ENCODE results near the gene RBBP6. TPM values are rescaled to one million over a fixed set of nuclear protein-coding genes. Genes with fewer than 3 reads are reported as not detected.

RBBP6 gene
- total RNA-seq, 1 experiment from 2014 or later: 38.4 TPM

- ATAC-seq (no peak), DNase-seq (no peak)
- H3K4me2 ChIP-seq (ENCODE audit: low read length): no peak overlapping the region
- H4K20me1 ChIP-seq (ENCODE audit: low read length): no peaks in the 10 kb centered on the region
- POLR2A ChIA-PET (ENCODE audit: unreplicated experiment): no interaction called here
- H3K9me3 ChIP-seq (ENCODE audit: low read length): no peaks in the 10 kb centered on the region
- no peak overlapping the region for H2AFZ ChIP-seq (ENCODE audit: low read length)
- BruUV-seq (replicated peaks): no TSS peak
- H3K36me3 ChIP-seq (ENCODE audit: low read depth, low read length): no peaks in the 10 kb centered on the region
- H3K9me2 ChIP-seq (replicated peaks; ENCODE audit: low read length): no peaks in the 10 kb centered on the region
- intact Hi-C loops (cut with micrococcal nuclease): loop anchor here (5.0 kb wide), 1 partner anchor 34 kb away; no protein-coding TSS in a partner anchor
- no peaks in the 10 kb centered on the region for H3K79me2 ChIP-seq (ENCODE audit: low read length)
- H3K27me3 ChIP-seq (ENCODE audit: low read length): no peaks in the 10 kb centered on the region
- peaks cover 21% of the 10 kb centered on the region for H3K4me1 ChIP-seq (ENCODE audit: insufficient read depth, low read length)
- no peak overlapping the region for H3K9ac ChIP-seq (ENCODE audit: low read length)
- no peak for TF ChIP-seq EZH2phosphoT487 (IDR thresholded peaks at IDR 0.05; ENCODE audit: borderline replicate concordance, low read length)
- TF ChIP-seq EZH2 (IDR thresholded peaks at IDR 0.05; ENCODE audit: low read length, unreplicated experiment): no peak
- TF ChIP-seq CTCF (conservative IDR thresholded peaks at IDR 0.05; ENCODE audit: low read depth, low read length): no peak
- no peak overlapping the region for H3K27ac ChIP-seq (ENCODE audit: low read length)
- no peak overlapping the region for H3K4me3 ChIP-seq (ENCODE audit: low read length)
- CTCF ChIA-PET: interaction anchor here (0.7 kb wide), 1 partner anchor 155 kb away, joined by 4 read pairs; no protein-coding TSS in a partner anchor
- no peaks in the 10 kb centered on the region for H3F3A ChIP-seq (ENCODE audit: low read length, unreplicated experiment)
Measured at GRCh38 chr16:24518498-24518897, 20.9 kb upstream of the RBBP6 start.

DNA sequence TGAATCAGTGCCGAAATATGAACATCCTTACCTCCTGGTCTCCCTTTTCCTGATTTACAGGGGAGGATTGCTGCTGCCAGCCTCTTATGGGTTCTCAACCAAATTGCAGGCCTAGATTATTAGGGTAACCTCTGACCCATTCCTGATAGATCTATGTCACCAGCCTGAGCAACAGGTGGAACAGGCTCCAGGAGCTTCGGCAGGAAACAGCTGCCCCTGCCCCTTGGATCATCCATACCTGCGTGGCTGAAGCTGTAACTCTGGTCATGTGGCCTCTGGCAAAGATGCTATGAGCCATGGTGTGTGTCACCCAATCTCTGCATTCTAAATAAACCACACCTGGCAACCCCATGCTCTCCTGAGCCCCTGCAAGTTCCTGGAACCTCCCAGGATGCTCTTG is 18.4 kb upstream of the RBBP6 start:
- ATAC-seq: peak; percentile 50
- no peak overlapping the region for H3K4me3 ChIP-seq (ENCODE audit: low read length)
- H3K79me2 ChIP-seq (ENCODE audit: low read length): no peaks in the 10 kb centered on the region
- H3K9me3 ChIP-seq (ENCODE audit: low read length): no peaks in the 10 kb centered on the region
- H3K9me2 ChIP-seq (replicated peaks; ENCODE audit: low read length): no peaks in the 10 kb centered on the region
- no peaks in the 10 kb centered on the region for H3K27me3 ChIP-seq (ENCODE audit: low read length)
- H3K27ac ChIP-seq (ENCODE audit: low read length): peak overlapping the region; percentile 91
- ChIA-PET POLR2A (ENCODE audit: unreplicated experiment) (no interaction called here), CTCF (no interaction called here)
- no peaks in the 10 kb centered on the region for H3K36me3 ChIP-seq (ENCODE audit: low read depth, low read length)
- H3K9ac ChIP-seq (ENCODE audit: low read length): peak overlapping the region; percentile 34; the same call in 1 of the 2 replicates
- peaks cover 33% of the 10 kb centered on the region for H3K4me1 ChIP-seq (ENCODE audit: insufficient read depth, low read length)
- no TSS peak for BruUV-seq (replicated peaks)
- TF ChIP-seq CTCF (conservative IDR thresholded peaks at IDR 0.05; ENCODE audit: low read depth, low read length) (no peak), EZH2 (IDR thresholded peaks at IDR 0.05; ENCODE audit: low read length, unreplicated experiment) (no peak), EZH2phosphoT487 (IDR thresholded peaks at IDR 0.05; ENCODE audit: borderline replicate concordance, low read length) (no peak)
- no peak overlapping the region for H2AFZ ChIP-seq (ENCODE audit: low read length)
- peak overlapping the region; percentile 55 for H3K4me2 ChIP-seq (ENCODE audit: low read length)
- H4K20me1 ChIP-seq (ENCODE audit: low read length): no peaks in the 10 kb centered on the region
- intact Hi-C loops (cut with micrococcal nuclease): no loop called here
- H3F3A ChIP-seq (ENCODE audit: low read length, unreplicated experiment): no peaks in the 10 kb centered on the region
- peak; percentile 87 for DNase-seq

GRCh38 chr16:24522751-24523150 is 16.6 kb upstream of the RBBP6 start:
- Histone ChIP-seq H2AFZ (ENCODE audit: low read length) (no peak overlapping the region), H3K4me2 (ENCODE audit: low read length) (no peak overlapping the region), H3K27me3 (ENCODE audit: low read length) (no peaks in the 10 kb centered on the region), H3K9me2 (replicated peaks; ENCODE audit: low read length) (no peaks in the 10 kb centered on the region), H3K4me1 (ENCODE audit: insufficient read depth, low read length) (peaks cover 41% of the 10 kb centered on the region), H3K9ac (ENCODE audit: low read length) (no peak overlapping the region), H3F3A (ENCODE audit: low read length, unreplicated experiment) (no peaks in the 10 kb centered on the region), H3K36me3 (ENCODE audit: low read depth, low read length) (no peaks in the 10 kb centered on the region), H3K4me3 (ENCODE audit: low read length) (no peak overlapping the region), H3K27ac (ENCODE audit: low read length) (no peak overlapping the region), H3K9me3 (ENCODE audit: low read length) (no peaks in the 10 kb centered on the region), H3K79me2 (ENCODE audit: low read length) (no peaks in the 10 kb centered on the region), H4K20me1 (ENCODE audit: low read length) (no peaks in the 10 kb centered on the region)
- DNase-seq (no peak), ATAC-seq (no peak)
- BruUV-seq (replicated peaks): no TSS peak
- TF ChIP-seq EZH2phosphoT487 (IDR thresholded peaks at IDR 0.05; ENCODE audit: borderline replicate concordance, low read length): no peak
- no peak for TF ChIP-seq CTCF (conservative IDR thresholded peaks at IDR 0.05; ENCODE audit: low read depth, low read length)
- CTCF ChIA-PET: no interaction called here
- POLR2A ChIA-PET (ENCODE audit: unreplicated experiment): no interaction called here
- intact Hi-C loops (cut with micrococcal nuclease): no loop called here

All from PC-3 (cell line).